Effector memory CD4-positive, alpha-beta T cell (primary cell): ENCODE measurements around the gene DSTYK.

ENCODE experiments used
- DNase-seq, 3 donors: peaks; one replicate each; pipeline ENCODE4 v3.0.0-alpha.2; 2020
- H3K27ac ChIP-seq: 2 replicates; pipeline ENCODE4 v1.7.0; 2013; ENCODE audit warnings: mild to moderate bottlenecking, low read length, moderate library complexity; ENCODE audit not compliant: insufficient read depth, poor library complexity, severe bottlenecking
- H3K27me3 ChIP-seq: replicated peaks from 2 replicates; pipeline ENCODE4 v1.7.0; 2013; ENCODE audit warnings: mild to moderate bottlenecking, low read length; ENCODE audit not compliant: insufficient read depth, control insufficient read depth, poor library complexity, severe bottlenecking
- H3K36me3 ChIP-seq: 2 replicates; pipeline ENCODE4 v1.7.0; 2013; ENCODE audit warnings: mild to moderate bottlenecking, low read length, moderate library complexity; ENCODE audit not compliant: control insufficient read depth, insufficient read depth
- H3K4me1 ChIP-seq: 2 replicates; pipeline ENCODE4 v1.7.0; 2013; ENCODE audit warnings: low read length, mild to moderate bottlenecking; ENCODE audit not compliant: control insufficient read depth, insufficient read depth, poor library complexity, severe bottlenecking
- H3K4me3 ChIP-seq: 2 replicates; pipeline ENCODE4 v1.7.0; 2013; ENCODE audit warnings: low read length, low read depth, mild to moderate bottlenecking; ENCODE audit not compliant: insufficient read depth, poor library complexity, severe bottlenecking
- H3K9me3 ChIP-seq: 2 replicates; pipeline ENCODE4 v1.7.0; 2013; ENCODE audit warnings: mild to moderate bottlenecking, low read length, moderate library complexity; ENCODE audit not compliant: control insufficient read depth

The DSTYK gene

DNA sequence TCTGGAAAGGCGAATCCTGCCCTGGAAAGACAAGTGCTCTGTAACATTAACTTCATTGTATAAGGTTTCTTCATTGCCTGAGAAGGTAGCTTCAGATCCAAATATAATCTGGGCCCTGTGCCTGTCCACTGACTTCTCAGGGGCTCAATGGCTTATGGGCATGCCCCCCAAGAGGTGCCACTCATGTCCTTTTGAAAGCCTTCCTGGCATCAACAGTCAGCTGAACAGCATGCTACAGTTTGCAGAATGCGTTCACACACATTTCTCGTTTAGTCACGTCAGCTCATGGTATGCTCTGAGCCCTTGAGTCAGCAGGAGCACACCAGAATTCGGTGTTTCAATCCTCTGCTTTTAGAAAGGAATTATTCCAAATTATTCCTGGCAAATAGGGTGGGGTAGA, 40.1 kb upstream of the DSTYK start:
- Histone ChIP-seq H3K9me3 (no peaks in the 10 kb centered on the region), H3K4me1 (no peaks in the 10 kb centered on the region), H3K36me3 (no peaks in the 10 kb centered on the region), H3K27ac (no peak overlapping the region), H3K4me3 (no peak overlapping the region), H3K27me3 (no peaks in the 10 kb centered on the region)
- no peak for DNase-seq

GRCh38 chr1:205250699-205251098, 39.2 kb upstream of the DSTYK start:
- no peak overlapping the region for H3K27ac ChIP-seq
- no peak overlapping the region for H3K4me3 ChIP-seq
- no peaks in the 10 kb centered on the region for H3K9me3 ChIP-seq
- H3K36me3 ChIP-seq = no peaks in the 10 kb centered on the region
- no peaks in the 10 kb centered on the region for H3K4me1 ChIP-seq
- H3K27me3 ChIP-seq = no peaks in the 10 kb centered on the region
- DNase-seq = no peak

- no peak overlapping the region for H3K27ac ChIP-seq
- no peaks in the 10 kb centered on the region for H3K9me3 ChIP-seq
- no peaks in the 10 kb centered on the region for H3K36me3 ChIP-seq
- H3K4me1 ChIP-seq = no peaks in the 10 kb centered on the region
- no peaks in the 10 kb centered on the region for H3K27me3 ChIP-seq
- H3K4me3 ChIP-seq = no peak overlapping the region
- no peak for DNase-seq
Measured at GRCh38 chr1:205249651-205250050, 38.1 kb upstream of the DSTYK start.

DNA sequence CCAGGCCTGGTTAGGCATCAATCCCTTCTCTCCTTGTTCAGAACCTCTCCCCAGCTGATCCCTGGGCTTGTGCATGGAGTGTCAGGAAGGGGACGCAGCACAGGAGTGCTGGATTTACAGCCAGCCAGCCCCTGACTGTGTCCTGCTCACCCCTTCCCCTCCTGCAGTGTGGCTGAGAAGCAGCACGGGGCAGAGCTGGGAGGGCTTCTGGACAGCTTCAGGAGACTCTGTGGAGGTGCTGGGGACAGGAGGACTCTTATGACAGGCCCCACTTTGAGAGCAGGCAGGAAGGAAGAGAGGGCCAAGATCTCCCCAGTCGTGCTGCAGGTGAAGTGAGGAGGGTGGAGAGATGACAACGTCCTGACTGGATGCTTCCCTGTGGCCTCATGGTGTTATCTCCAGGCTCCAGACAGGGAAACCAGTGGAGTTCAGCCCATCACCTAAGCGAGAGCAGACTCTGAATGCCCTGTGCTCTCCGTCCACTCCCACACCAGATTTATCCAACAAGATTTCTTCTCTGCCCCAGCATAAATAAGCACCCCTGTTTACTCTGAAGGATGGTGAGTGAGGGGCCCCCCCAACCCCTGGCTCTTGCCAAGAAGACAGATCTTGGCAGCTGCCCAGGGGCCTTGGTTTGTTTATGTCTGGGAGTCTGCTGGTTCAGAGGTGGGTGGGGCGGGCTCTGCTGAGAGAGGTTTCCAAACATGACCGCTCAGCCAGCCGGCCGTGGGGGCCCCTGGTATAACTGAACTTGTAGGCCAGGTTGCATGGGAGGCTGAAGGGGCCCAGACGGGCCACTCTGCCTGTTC, 37.5 kb upstream of the DSTYK start:
- no peaks in the 10 kb centered on the region for H3K4me1 ChIP-seq
- H3K9me3 ChIP-seq = no peaks in the 10 kb centered on the region
- H3K27me3 ChIP-seq = no peaks in the 10 kb centered on the region
- H3K4me3 ChIP-seq = no peak overlapping the region
- DNase-seq = no peak
- no peaks in the 10 kb centered on the region for H3K36me3 ChIP-seq
- no peak overlapping the region for H3K27ac ChIP-seq

DNA sequence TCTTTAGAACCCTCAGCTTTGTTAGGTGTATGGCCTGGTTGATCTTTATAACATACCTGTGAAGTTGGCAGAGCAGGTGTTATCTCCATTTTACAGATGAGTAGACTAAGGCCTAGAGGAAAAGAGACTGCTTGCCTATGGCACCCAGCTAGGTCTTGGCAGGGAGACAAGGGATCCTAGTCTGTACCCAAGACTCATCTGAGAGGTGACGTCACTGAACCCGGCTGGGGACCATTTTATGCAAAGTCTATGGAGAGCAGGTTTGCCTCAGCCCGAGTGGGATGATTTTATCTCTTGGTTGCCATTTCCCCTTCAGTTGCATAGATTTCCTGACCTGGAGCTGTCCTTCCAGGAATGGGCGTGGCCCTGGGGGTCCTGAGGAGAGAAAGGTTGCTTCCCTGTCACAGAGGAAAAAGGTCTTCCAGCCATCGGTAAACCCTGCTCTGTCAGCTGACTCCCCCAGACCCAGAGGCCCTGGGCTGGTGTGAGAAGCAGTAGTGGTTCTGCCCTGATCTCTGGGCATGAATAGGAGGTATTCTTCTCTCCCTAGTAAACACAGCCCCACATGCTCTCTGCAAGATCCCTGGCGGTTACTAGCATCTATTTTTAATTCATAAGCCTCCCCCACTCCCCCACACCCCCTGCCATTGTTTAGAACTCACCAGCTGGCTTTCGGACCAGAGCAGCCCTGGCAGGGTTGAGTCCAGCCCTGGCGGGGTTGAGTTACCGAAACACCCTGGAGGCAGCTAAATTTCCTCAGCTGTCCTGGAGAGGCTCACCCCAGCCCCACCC, 35.8 kb upstream of the DSTYK start:
- Histone ChIP-seq H3K4me1 (no peaks in the 10 kb centered on the region), H3K9me3 (no peaks in the 10 kb centered on the region), H3K27me3 (no peaks in the 10 kb centered on the region), H3K27ac (no peak overlapping the region), H3K4me3 (no peak overlapping the region), H3K36me3 (no peaks in the 10 kb centered on the region)
- no peak for DNase-seq

DNA sequence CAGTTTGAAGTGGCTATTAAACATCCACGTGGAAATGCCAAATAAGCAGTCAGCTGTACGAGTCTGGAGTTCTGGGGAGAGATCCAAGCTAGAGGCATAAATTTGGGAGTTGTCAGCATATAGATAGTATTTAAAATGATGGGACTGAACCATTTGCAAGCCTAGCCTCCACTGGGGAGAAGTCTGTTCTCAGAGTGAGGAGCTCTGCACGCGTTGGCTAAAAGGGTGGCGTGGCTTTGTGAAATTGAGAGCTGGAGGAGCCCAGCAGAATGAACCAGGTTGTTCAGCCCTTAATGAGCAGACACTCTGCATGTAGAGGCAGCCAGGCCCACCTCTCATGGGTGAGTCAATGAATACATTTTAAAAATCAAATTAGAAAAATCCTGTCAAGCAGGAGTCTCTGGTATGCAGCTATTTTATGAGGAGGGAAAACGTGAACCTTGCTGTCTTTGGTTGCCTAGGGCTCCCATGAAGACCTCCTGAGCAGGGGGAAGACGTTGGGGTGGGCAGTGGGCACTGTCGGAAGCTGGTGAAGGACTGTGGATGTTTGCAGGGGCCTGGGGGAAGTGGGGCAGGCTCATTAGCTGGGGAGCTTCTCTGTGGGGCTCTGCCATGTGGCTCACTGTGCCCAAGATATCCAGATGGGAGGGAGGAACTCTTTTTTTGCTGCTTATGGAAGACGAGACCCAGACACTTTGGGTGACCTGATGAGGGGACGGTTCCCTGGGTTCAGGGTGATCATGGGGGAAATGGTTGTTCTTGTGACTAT, 35.0 kb upstream of the DSTYK start:
- Histone ChIP-seq H3K4me1 (no peaks in the 10 kb centered on the region), H3K27ac (no peak overlapping the region), H3K4me3 (no peak overlapping the region), H3K9me3 (no peaks in the 10 kb centered on the region), H3K36me3 (no peaks in the 10 kb centered on the region), H3K27me3 (no peaks in the 10 kb centered on the region)
- no peak for DNase-seq

- H3K36me3 ChIP-seq = no peaks in the 10 kb centered on the region
- H3K27me3 ChIP-seq = no peaks in the 10 kb centered on the region
- H3K4me1 ChIP-seq = no peaks in the 10 kb centered on the region
- DNase-seq = no peak
- H3K4me3 ChIP-seq = no peak overlapping the region
- no peak overlapping the region for H3K27ac ChIP-seq
- no peaks in the 10 kb centered on the region for H3K9me3 ChIP-seq
Measured at GRCh38 chr1:205245096-205245495, 33.6 kb upstream of the DSTYK start.

- DNase-seq = no peak
- H3K9me3 ChIP-seq = no peaks in the 10 kb centered on the region
- H3K27me3 ChIP-seq = no peaks in the 10 kb centered on the region
- H3K36me3 ChIP-seq = no peaks in the 10 kb centered on the region
- H3K27ac ChIP-seq = no peak overlapping the region
- no peaks in the 10 kb centered on the region for H3K4me1 ChIP-seq
- no peak overlapping the region for H3K4me3 ChIP-seq
Measured at GRCh38 chr1:205244384-205244783, 32.9 kb upstream of the DSTYK start.

DNA sequence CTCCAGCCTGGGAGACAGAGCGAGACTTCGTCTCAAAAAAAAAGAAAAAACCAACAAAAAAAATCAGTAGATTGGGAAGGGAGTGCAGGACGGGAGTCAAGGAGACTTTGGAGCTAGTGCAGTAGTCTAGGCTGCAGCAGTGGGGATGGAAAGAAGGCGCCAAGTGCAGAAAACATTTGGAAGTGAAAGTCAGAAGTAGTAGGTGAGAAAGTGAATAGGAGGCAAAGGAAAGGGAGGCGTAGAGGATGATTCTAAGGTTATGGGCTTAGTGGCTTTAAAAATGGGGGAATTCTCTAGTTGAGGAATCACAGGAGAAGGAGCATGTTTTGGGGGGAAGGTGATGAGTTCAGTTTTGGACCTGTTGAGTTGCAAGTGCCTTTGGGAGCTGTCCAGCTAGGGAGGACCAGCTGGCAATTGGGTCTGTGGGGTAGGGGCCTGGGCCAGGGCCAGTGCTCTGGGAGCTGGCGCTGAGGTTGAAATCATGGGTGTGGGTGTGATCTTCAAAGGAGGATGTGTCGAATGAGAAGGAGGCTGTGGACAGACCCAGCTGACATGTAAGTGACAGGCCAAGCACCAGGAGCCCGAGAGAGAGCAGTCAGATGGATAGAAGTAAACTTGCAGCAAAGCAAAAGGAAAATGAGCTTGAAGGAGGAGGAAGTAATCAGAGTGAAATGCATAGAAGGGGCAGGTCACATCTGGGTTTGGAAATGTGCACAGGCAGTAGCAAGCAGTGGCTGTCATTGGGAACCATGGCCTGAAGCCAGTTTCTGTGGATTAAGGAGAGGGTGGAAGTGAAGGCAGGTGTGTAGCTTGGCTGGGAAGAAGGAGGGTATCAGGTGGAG, 32.1 kb upstream of the DSTYK start:
- H3K4me1 ChIP-seq = no peaks in the 10 kb centered on the region
- DNase-seq = no peak
- no peak overlapping the region for H3K4me3 ChIP-seq
- H3K36me3 ChIP-seq = no peaks in the 10 kb centered on the region
- H3K9me3 ChIP-seq = no peaks in the 10 kb centered on the region
- no peak overlapping the region for H3K27ac ChIP-seq
- no peaks in the 10 kb centered on the region for H3K27me3 ChIP-seq
